Renal cortex interstitium (tissue), 11 donors: ENCODE data around the gene CEBPG. TPM values are rescaled to one million over a fixed set of nuclear protein-coding genes. Genes with fewer than 3 reads are reported as not detected.

Source experiments
- DNase-seq, 11 donors: peaks; one replicate each; pipeline ENCODE4 v3.0.0-alpha.2; 2013; ENCODE audit warnings: low read depth in 9 of 11, low spot score in 4 of 11; ENCODE audit errors: extremely low read depth in 1 of 11
- polyA plus RNA-seq, 3 donors: library from polyadenylated mRNA; unstranded; fragments of 120-200 nt; gene quantifications; one replicate each; pipeline ENCODE4 v1.2.1, GENCODE V29; 2013; ENCODE audit not compliant: insufficient read length in 3 of 3

Gene CEBPG
- polyA plus RNA-seq, 3 donors = 17.5 to 23.7 (median 23.3) TPM

DNA sequence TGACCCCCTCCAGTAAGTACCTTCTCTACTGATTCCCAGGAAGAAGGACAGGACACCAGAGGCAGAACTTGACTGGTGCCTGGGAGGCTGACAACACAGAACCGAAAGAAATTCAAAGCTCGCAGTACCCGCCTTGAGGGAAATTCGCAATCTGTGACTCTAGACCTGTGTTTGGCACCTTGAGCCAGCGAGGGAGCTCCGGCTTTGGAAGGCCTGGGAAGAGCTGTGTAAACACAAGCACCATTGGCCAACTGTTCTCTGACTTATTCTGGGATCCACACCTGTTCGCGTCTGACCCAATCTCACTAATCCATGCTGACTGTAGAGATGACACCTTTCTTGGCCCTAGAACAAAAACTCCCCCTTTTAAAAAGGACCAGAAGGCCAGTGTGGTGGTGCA, 50.7 kb downstream of the CEBPG start:
- no peak for DNase-seq

GRCh38 chr19:33426621-33427361, 53.3 kb downstream of the CEBPG start:
- peak in 6 of 11 donors; percentile 32 to 71 (median 46) for DNase-seq

DNA sequence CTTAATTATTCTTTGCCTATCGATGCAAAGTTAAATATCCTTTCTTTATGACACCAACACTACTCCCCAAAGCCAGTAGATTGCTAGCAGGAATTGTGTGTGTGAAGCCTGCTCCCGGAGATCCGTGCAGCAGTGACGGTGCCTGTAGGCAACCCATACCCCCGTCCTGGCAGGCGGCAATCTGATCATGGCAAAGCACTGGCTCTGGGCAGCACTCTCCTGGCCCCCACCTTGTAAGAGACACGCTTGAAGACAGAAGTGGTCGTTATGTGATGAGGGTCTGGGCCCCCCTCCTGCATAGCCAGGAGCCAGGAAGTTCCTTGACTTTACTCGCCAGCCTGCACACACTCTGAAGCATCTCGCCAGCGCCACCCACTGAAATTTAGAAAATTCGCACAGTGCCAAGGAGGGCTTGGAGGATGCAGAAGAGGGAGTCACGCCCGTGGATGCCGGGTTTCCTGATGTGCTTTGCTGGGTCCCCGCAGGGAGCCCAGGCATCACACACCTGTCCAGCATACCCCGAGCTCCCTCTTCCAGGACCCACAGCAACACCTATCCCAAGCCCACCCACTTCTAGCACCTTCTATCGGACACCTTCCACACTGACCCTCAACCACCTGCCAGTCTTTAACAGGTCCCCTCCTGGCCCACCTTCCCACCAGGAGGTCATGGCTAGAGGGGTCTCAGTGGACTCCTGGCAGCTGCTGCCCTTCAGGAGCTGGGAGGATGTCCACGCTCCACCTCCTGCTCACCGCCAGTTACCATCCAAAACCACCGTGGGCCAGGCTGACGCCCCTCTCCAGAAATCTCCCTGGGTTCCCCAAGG, 54.5 kb downstream of the CEBPG start:
- DNase-seq = no peak

DNA sequence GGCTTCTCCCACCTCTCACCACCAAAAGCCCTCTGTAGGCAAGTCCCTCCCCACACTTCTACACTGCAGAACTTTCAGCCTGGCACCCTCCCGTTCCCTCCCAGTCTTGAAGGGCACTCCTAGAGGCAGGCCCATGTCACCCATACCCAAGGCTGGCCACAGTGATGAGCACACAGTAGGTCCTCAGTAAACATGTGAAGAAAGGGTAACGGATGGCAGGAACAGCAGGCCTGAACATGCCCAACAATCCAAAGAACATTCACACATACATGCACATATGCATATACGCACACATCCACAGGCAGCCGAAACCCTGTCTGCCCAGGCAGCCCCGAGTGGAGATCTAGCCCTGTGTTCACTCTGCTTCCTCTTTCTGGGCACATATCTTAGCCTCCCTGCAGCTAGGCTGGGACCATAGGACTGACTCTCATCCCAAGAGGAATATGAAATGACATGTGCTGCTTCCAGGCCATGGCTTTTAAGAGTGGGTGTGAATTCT, 55.2 kb downstream of the CEBPG start:
- no peak for DNase-seq

DNA sequence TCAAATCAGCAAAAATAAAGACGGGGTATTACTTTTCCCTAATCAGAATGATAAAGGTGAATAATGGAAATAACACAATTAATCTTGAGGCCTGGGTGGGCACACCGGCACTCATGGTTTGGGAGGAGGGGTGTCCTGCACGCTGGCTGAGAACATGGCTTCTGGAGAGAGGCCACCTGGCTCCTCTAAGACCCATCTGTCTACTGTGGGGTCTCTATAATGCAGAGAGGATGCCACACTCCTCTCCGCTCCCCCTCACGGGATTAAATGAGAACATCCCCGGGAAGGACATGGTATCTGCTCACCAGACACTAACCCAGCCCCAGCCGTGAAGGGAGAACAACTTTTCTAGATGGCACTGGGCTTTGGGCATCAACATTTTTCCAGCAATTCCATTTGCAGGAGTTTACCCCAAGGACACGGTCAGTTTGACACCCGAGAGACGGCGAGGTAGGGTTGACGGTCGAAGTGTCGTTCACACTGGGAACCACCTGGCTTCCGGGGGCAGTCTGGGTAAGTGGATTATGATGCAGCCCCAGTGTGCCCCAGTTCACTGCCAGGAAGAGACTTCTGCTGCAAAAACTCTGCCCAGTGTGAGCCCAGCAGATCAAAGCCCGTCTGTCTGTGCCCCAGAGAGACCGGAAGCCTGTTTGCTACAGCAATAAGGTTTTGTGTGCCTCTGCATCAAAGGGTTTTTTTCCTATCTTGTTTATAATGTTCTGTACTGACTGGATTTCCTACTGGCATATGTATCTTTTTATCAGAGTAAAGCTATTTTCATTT, 56.6 kb downstream of the CEBPG start:
- DNase-seq = no peak

GRCh38 chr19:33430674-33431277, 57.3 kb downstream of the CEBPG start:
- DNase-seq = peak in 10 of 11 donors; percentile 39 to 63 (median 53)

DNA sequence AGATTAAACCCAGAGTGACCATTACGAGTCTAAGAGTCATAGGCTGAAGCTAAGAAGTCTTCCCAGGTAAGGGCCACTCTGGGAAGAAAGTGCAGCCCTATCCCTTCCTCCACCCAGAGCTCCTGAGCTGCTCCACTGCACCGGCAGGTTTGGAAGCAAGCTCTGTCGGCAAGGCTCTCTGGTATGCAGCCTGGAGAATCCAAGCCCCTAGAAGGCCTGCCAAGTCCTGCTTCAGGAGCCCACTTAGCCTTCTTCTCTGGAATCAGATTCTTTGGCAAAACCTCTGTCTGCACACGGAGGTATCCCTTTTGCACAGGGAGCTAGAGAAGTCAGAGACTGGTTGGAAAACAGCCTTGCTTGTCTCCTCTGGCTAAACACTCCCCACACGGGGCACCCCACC, 58.5 kb downstream of the CEBPG start:
- no peak for DNase-seq

Other genes starting within 250 kb of the CEBPG start
- 1 to 10 TPM in 2 of 3 donors, under 1 TPM in 1; 0.86 to 2.4 (median 1.3) TPM for gene WDR88, start 241.6 kb upstream of the CEBPG start, polyA plus RNA-seq
- gene LRP3, start 179.4 kb upstream of the CEBPG start, polyA plus RNA-seq = 10 to 100 TPM; 18.4 to 30.7 (median 26.4) TPM
- under 1 TPM; 0.22 to 0.40 (median 0.33) TPM for gene SLC7A10, start 147.9 kb upstream of the CEBPG start, polyA plus RNA-seq
- 1 to 10 TPM; 2.3 to 7.0 (median 3.0) TPM for gene CEBPA, start 71.2 kb upstream of the CEBPG start, polyA plus RNA-seq
- gene PEPD, start 148.1 kb downstream of the CEBPG start, polyA plus RNA-seq = 100 to 1,000 TPM; 106 to 122 (median 112) TPM
- under 1 TPM; 0.09 to 0.44 (median 0.27) TPM for gene CHST8, start 248.2 kb downstream of the CEBPG start, polyA plus RNA-seq